GM12864 (cell line): ENCODE data around the gene PDLIM1.

Experiments
- DNase-seq: peaks from one replicate; pipeline ENCODE4 v3.0.0-alpha.2; 2011; ENCODE audit warnings: low read depth
- H3K4me3 ChIP-seq: 2 replicates; pipeline ENCODE4 v1.5.1; 2011; ENCODE audit warnings: mild to moderate bottlenecking, low read depth, low read length, control low read depth
- CTCF ChIP-seq: IDR thresholded peaks from 2 replicates; pipeline ENCODE4 v1.5.1; 2011; ENCODE audit warnings: low read depth, mild to moderate bottlenecking, moderate library complexity, low read length, control low read depth, inconsistent platforms; ENCODE audit errors: missing control alignments

The PDLIM1 gene

GRCh38 chr10:95267251-95267650, 23.6 kb downstream of the PDLIM1 start:
- DNase-seq = no peak
- H3K4me3 ChIP-seq = no peak overlapping the region
- no peak for TF ChIP-seq CTCF

- TF ChIP-seq CTCF = no peak
- DNase-seq = no peak
- no peak overlapping the region for H3K4me3 ChIP-seq
Measured at GRCh38 chr10:95266674-95267095, 24.1 kb downstream of the PDLIM1 start.

- DNase-seq = no peak
- no peak overlapping the region for H3K4me3 ChIP-seq
- no peak for TF ChIP-seq CTCF
Measured at GRCh38 chr10:95265572-95265971, 25.2 kb downstream of the PDLIM1 start.

GRCh38 chr10:95264227-95265051, 26.4 kb downstream of the PDLIM1 start:
- no peak for DNase-seq
- no peak overlapping the region for H3K4me3 ChIP-seq
- no peak for TF ChIP-seq CTCF

GRCh38 chr10:95263864-95264226, 27.0 kb downstream of the PDLIM1 start:
- TF ChIP-seq CTCF = no peak
- no peak overlapping the region for H3K4me3 ChIP-seq

GRCh38 chr10:95262763-95263518, 27.9 kb downstream of the PDLIM1 start:
- DNase-seq = no peak
- no peak overlapping the region for H3K4me3 ChIP-seq
- no peak for TF ChIP-seq CTCF

More at GRCh38 chr10:95263864-95264226, 27.0 kb downstream of the PDLIM1 start:
- DNase-seq = no peak
